Kidney (tissue), 14 donors: ENCODE measurements around the gene ECE2. TPM values are rescaled to one million over a fixed set of nuclear protein-coding genes. Genes with fewer than 3 reads are reported as not detected.

Experiments used
- DNase-seq, 5 donors: peaks; one replicate each; pipeline ENCODE4 v3.0.0-alpha.2; 2013 to 2020
- FAIRE-seq: peaks from 2 replicates; lab custom pipeline; 2012; peaks lifted over from hg19 to GRCh38; lab: Jason Lieb, UNC
- H3K27ac ChIP-seq, 2 donors: one replicate each; pipeline ENCODE4 v1.7.0; 2013; ENCODE audit warnings: low read depth in 2 of 2, low read length in 2 of 2, inconsistent platforms in 1 of 2
- H3K27me3 ChIP-seq: one replicate; pipeline ENCODE4 v1.7.1; 2013; ENCODE audit warnings: low read length, inconsistent platforms; ENCODE audit not compliant: control insufficient read depth, insufficient read depth
- H3K36me3 ChIP-seq, 3 donors: one replicate each; pipeline versions ENCODE4 v1.7.0 to v1.7.1; 2013; ENCODE audit warnings: low read length in 3 of 3, control low read depth in 1 of 3, inconsistent platforms in 1 of 3; ENCODE audit not compliant: insufficient read depth in 3 of 3, control insufficient read depth in 2 of 3
- H3K4me1 ChIP-seq, 3 donors: one replicate each; pipeline versions ENCODE4 v1.7.0 to v1.7.1; 2013; ENCODE audit warnings: low read length in 3 of 3, inconsistent platforms in 1 of 3, low read depth in 1 of 3; ENCODE audit not compliant: control insufficient read depth in 2 of 3, insufficient read depth in 2 of 3
- H3K4me3 ChIP-seq, 3 donors: one replicate each; pipeline versions ENCODE4 v1.7.0 to v1.8.1; 2013; ENCODE audit warnings: low read length in 3 of 3, control low read depth in 1 of 3, inconsistent platforms in 1 of 3
- H3K9ac ChIP-seq, 3 donors: one replicate each; pipeline versions ENCODE4 v1.7.0 to v1.7.1; 2013; ENCODE audit warnings: low read length in 3 of 3, control low read depth in 1 of 3, inconsistent platforms in 1 of 3
- H3K9me3 ChIP-seq, 3 donors: one replicate each; pipeline versions ENCODE4 v1.7.0 to v1.7.1; 2013; ENCODE audit warnings: low read length in 3 of 3, control low read depth in 1 of 3, inconsistent platforms in 1 of 3; ENCODE audit not compliant: control insufficient read depth in 2 of 3, insufficient read depth in 1 of 3
- intact Hi-C: fragments of 100-400 bp; cut with DNase I; formaldehyde crosslinking; loops from one replicate; pipeline ENCODE4 v1.11.1; 2022
- polyA plus RNA-seq: library from polyadenylated mRNA; stranded (reverse); fragments of 350-450 nt; fragmentation: Illumina TruSeq; extraction: RNeasy Lipid Tissue Mini Kit (QIAGEN cat#74804); gene quantifications from one replicate; pipeline ENCODE4 v1.2.3, GENCODE V29; 2014; ENCODE audit warnings: low read depth, low replicate concordance; ENCODE audit not compliant: insufficient read depth
- total RNA-seq: library from RNA; stranded (reverse); fragmentation: NEBNext Ultra II Directional; extraction: Animal tissue kit (Norgen Biotek cat#: 25700); gene quantifications from one replicate; pipeline ENCODE4 v1.2.1, GENCODE V29; 2021
- TF ChIP-seq, protein P1 (sequence below): IDR thresholded peaks from 3 replicates; pipeline ENCODE4 v1.5.1; 2012; ENCODE audit warnings: mild to moderate bottlenecking, moderate library complexity, borderline replicate concordance; ENCODE audit not compliant: insufficient read depth; ENCODE audit errors: extremely low read depth
- donor health status: control.
- donor health status: control.
- donor health status: control.
- donor health status: control.
- donor health status: control.
- donor health status: DM: yes; HTN: yes; CAD: no.
- donor health status: Normal renal cell carcinoma (clear cell type).

The ECE2 gene
- total and polyA plus RNA-seq, 2 donors from 2014 or later: not detected

DNA sequence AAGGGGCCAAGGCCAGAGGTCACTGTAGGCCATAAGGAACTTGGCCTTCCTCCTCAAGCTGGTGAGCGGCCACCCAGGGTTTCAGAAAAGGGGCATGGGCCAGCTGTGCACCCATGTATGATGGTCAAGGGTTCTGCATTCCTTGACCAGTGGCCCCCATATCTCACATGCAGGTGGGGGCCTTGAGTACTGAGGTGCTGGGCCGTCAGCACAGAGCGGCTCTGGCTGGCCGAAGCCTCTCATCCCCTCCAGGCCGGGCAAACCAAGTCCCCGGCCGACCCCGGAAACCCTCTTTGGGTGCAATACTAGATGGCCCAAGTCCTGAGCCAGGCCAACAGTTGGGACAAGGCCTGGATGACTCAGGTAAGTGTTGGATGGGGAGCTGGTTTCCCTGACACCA is 36.6 kb upstream of the ECE2 start:
- peak in 1 of 5 donors; percentile 45 for DNase-seq
- peaks cover 0 to 13% (median 9%) of the 10 kb centered on the region in 3 donors for H3K36me3 ChIP-seq
- TF ChIP-seq, protein P1, sequence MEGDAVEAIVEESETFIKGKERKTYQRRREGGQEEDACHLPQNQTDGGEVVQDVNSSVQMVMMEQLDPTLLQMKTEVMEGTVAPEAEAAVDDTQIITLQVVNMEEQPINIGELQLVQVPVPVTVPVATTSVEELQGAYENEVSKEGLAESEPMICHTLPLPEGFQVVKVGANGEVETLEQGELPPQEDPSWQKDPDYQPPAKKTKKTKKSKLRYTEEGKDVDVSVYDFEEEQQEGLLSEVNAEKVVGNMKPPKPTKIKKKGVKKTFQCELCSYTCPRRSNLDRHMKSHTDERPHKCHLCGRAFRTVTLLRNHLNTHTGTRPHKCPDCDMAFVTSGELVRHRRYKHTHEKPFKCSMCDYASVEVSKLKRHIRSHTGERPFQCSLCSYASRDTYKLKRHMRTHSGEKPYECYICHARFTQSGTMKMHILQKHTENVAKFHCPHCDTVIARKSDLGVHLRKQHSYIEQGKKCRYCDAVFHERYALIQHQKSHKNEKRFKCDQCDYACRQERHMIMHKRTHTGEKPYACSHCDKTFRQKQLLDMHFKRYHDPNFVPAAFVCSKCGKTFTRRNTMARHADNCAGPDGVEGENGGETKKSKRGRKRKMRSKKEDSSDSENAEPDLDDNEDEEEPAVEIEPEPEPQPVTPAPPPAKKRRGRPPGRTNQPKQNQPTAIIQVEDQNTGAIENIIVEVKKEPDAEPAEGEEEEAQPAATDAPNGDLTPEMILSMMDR: no peak
- H3K9ac ChIP-seq: no peak overlapping the region
- no peak overlapping the region for H3K27ac ChIP-seq
- no peak for FAIRE-seq
- intact Hi-C loops: no loop called here
- H3K4me1 ChIP-seq: peaks cover 0 to 3% (median 0%) of the 10 kb centered on the region in 3 donors
- H3K4me3 ChIP-seq: no peak overlapping the region
- H3K27me3 ChIP-seq: no peaks in the 10 kb centered on the region
- H3K9me3 ChIP-seq: no peaks in the 10 kb centered on the region

DNA sequence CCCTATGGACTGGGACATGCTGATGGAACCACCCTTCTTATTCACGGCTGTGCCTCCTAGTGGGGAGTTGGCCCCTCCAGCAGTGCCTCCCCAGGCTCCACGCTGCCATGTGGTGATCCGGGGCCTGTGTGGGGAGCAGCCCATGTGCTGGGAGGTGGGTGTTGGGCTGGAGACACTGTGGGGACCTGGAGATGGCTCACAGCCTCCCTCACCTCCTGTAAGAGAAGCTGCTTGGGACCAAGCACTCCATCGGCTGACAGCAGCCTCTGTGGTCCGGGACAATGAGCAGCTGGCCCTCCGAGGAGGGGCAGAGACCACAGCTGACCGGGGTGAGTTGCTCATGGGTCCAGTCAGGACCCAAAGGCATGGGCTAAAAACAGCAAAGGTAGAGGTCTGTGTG is 36.1 kb upstream of the ECE2 start:
- DNase-seq (peak in 1 of 5 donors; percentile 55), FAIRE-seq (no peak)
- Histone ChIP-seq H3K36me3 (peaks cover 0 to 18% (median 9%) of the 10 kb centered on the region in 3 donors), H3K27ac (no peak overlapping the region), H3K27me3 (no peaks in the 10 kb centered on the region), H3K9ac (no peak overlapping the region), H3K4me3 (no peak overlapping the region), H3K4me1 (peaks cover 0 to 3% (median 0%) of the 10 kb centered on the region in 3 donors), H3K9me3 (no peaks in the 10 kb centered on the region)
- intact Hi-C loops: no loop called here
- TF ChIP-seq, protein P1: no peak

DNA sequence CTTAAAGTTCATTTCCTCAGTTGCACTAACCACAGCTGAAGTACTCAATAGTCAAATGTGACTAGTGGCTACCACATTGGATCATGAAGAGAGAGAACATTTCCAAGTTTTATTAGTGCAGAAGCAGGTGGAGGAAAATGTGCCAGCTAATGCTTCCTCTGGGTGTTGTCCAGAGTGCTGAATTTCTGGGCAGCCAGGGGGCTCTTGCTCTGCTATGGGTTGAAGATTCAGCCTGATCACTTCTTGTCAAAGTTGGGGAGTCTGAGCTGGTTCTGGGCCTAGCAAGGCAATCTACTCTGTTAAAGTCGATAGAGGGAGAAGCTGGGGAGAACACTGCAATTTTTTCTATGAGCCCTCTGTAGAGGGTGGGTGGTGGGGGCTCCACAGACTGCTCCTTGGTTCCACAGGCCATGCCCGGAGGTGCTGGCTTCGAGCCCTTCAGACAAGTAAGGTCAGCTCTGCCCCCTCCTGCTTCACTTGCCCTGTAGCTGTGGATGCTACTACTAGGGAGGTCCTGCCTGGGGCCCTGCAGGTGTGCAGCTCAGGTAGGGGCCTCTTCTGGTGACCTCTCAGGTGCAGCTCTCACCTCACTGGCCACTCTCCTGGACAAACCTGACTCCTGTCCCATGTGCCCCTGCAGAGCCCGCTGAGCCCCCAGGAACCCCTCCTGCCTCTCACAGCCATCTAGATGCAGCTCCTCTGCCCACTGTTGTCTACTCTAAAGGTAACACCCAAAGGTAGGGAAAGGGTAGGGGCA is 35.3 kb upstream of the ECE2 start:
- Histone ChIP-seq H3K36me3 (peaks cover 0 to 25% (median 15%) of the 10 kb centered on the region in 3 donors), H3K9ac (no peak overlapping the region), H3K27me3 (no peaks in the 10 kb centered on the region), H3K27ac (no peak overlapping the region), H3K4me1 (peaks cover 0 to 3% (median 0%) of the 10 kb centered on the region in 3 donors), H3K4me3 (no peak overlapping the region), H3K9me3 (no peaks in the 10 kb centered on the region)
- FAIRE-seq (no peak), DNase-seq (peak in 4 of 5 donors; percentile 48 to 75 (median 60))
- intact Hi-C loops: no loop called here
- TF ChIP-seq, protein P1: no peak
